IPS-15b (cell line): Measurements from ENCODE around the gene PLK1.
"Not testable (repeated sequence)": the region's sequence is repeated elsewhere in the genome, so short reads cannot be mapped to it uniquely, and the experiment has no call there.

Experiments used
- H3K27me3 ChIP-seq: one replicate; pipeline ENCODE4 v1.6.1; 2013; ENCODE audit warnings: low read length; ENCODE audit not compliant: control insufficient read depth, insufficient read depth
- H3K36me3 ChIP-seq: one replicate; pipeline ENCODE4 v1.6.1; 2013; ENCODE audit warnings: low read length; ENCODE audit not compliant: control insufficient read depth, insufficient read depth
- H3K4me1 ChIP-seq: one replicate; pipeline ENCODE4 v1.6.1; 2013; ENCODE audit warnings: mild to moderate bottlenecking, low read length; ENCODE audit not compliant: control insufficient read depth, insufficient read depth
- H3K4me3 ChIP-seq: one replicate; pipeline ENCODE4 v1.5.1; 2013; ENCODE audit warnings: low read depth, low read length
- H3K9ac ChIP-seq: one replicate; pipeline ENCODE4 v1.6.1; 2013; ENCODE audit warnings: low read depth, mild to moderate bottlenecking, low read length
- H3K9me3 ChIP-seq: one replicate; pipeline ENCODE4 v1.6.1; 2013; ENCODE audit warnings: mild to moderate bottlenecking, low read length; ENCODE audit not compliant: control insufficient read depth, insufficient read depth

The PLK1 gene

DNA sequence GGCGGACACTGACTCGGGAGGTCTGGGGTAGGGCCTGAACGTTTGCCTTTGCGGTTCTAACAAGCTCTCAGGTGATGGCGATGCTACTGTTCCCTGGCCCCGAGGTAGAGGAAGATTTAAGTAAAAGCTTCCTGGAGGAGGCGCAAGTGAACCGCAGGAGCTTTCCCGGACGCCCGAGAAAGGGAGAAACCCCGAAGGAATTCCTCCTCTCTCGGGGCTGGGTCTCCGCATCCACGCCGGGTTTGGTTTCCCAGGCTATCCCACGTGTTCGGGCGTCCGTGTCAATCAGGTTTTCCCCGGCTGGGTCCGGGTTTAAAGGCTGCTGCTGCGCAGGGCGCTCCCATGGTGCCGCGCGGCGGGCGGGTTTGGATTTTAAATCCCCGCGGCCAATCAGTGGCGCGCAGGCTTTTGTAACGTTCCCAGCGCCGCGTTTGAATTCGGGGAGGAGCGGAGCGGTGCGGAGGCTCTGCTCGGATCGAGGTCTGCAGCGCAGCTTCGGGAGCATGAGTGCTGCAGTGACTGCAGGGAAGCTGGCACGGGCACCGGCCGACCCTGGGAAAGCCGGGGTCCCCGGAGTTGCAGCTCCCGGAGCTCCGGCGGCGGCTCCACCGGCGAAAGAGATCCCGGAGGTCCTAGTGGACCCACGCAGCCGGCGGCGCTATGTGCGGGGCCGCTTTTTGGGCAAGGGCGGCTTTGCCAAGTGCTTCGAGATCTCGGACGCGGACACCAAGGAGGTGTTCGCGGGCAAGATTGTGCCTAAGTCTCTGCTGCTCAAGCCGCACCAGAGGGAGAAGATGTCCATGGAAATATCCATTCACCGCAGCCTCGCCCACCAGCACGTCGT lies at the start of gene PLK1:
PLK1 (plus strand) TSS at position 460 of the 844 bp plus-strand sequence; CDS start at position 504, 44 bp downstream.
- H3K4me1 ChIP-seq: peaks cover 12% of the 10 kb centered on the region
- H3K9ac ChIP-seq: peak within 1 kb of the TSS; percentile 98
- H3K9me3 ChIP-seq: no peaks in the 10 kb centered on the region
- H3K36me3 ChIP-seq: peaks cover 40% of the 10 kb centered on the region
- H3K27me3 ChIP-seq: no peaks in the 10 kb centered on the region
- peak within 1 kb of the TSS; percentile 97 for H3K4me3 ChIP-seq

- Histone ChIP-seq H3K9ac (no peak overlapping the region), H3K4me3 (no peak overlapping the region), H3K36me3 (peaks cover 31% of the 10 kb centered on the region), H3K9me3 (no peaks in the 10 kb centered on the region), H3K4me1 (no peaks in the 10 kb centered on the region), H3K27me3 (no peaks in the 10 kb centered on the region)
Observed at GRCh38 chr16:23629516-23629915, 49.2 kb upstream of the PLK1 start.

- not testable (repeated sequence) for H3K27me3 ChIP-seq, H3K9me3 ChIP-seq, H3K4me3 ChIP-seq, H3K9ac ChIP-seq, H3K4me1 ChIP-seq
- peaks cover 24% of the 10 kb centered on the region for H3K36me3 ChIP-seq
Observed at GRCh38 chr16:23631874-23632273, 46.8 kb upstream of the PLK1 start.

- Histone ChIP-seq H3K4me3 (no peak overlapping the region), H3K4me1 (no peaks in the 10 kb centered on the region), H3K36me3 (peaks cover 16% of the 10 kb centered on the region), H3K27me3 (no peaks in the 10 kb centered on the region), H3K9ac (no peak overlapping the region), H3K9me3 (no peaks in the 10 kb centered on the region)
Observed at GRCh38 chr16:23634461-23635036, 44.1 kb upstream of the PLK1 start.

GRCh38 chr16:23635958-23636357 lies 42.7 kb upstream of the PLK1 start:
- Histone ChIP-seq H3K4me1 (no peaks in the 10 kb centered on the region), H3K4me3 (no peak overlapping the region), H3K9ac (no peak overlapping the region), H3K27me3 (no peaks in the 10 kb centered on the region), H3K36me3 (peaks cover 8% of the 10 kb centered on the region), H3K9me3 (no peaks in the 10 kb centered on the region)

DNA sequence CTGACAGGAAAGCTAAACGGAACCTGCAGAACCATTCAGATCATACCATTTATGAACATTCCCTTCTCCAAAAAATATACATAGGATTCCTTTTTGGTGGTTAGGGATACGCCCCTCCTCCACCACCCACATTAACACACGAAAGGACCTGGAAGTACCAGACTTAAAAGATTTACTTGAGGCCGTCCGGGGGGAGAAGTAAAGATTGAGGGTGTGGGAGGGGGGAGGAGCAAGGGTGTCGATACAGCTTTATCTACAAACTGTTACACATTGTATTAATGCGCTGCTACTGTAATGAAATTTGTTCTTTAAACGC lies 38.1 kb upstream of the PLK1 start:
- peak overlapping the region; percentile 99 for H3K4me3 ChIP-seq

GRCh38 chr16:23640931-23641765 lies 37.5 kb upstream of the PLK1 start, which contains the start of the genes DCTN5 and PALB2:
Gene DCTN5, plus strand, starts transcription at chr16:23641466. Its CDS starts 77 bp downstream, at chr16:23641543.
Gene PALB2, minus strand, starts transcription at chr16:23641310. Its CDS starts 153 bp downstream, at chr16:23641157.
- H3K4me1 ChIP-seq: no peaks in the 10 kb centered on the region
- H3K9me3 ChIP-seq: no peaks in the 10 kb centered on the region
- peak within 1 kb of the TSS; percentile 93 for H3K9ac ChIP-seq
- H3K27me3 ChIP-seq: no peaks in the 10 kb centered on the region
- H3K36me3 ChIP-seq: no peaks in the 10 kb centered on the region
- peak within 1 kb of the TSS; percentile 99 for H3K4me3 ChIP-seq

More for the DNA sequence above, 38.1 kb upstream of the PLK1 start:
- H3K4me1 ChIP-seq: no peaks in the 10 kb centered on the region
- H3K36me3 ChIP-seq: no peaks in the 10 kb centered on the region
- peak overlapping the region; percentile 93 for H3K9ac ChIP-seq
- no peaks in the 10 kb centered on the region for H3K27me3 ChIP-seq
- H3K9me3 ChIP-seq: no peaks in the 10 kb centered on the region

DNA sequence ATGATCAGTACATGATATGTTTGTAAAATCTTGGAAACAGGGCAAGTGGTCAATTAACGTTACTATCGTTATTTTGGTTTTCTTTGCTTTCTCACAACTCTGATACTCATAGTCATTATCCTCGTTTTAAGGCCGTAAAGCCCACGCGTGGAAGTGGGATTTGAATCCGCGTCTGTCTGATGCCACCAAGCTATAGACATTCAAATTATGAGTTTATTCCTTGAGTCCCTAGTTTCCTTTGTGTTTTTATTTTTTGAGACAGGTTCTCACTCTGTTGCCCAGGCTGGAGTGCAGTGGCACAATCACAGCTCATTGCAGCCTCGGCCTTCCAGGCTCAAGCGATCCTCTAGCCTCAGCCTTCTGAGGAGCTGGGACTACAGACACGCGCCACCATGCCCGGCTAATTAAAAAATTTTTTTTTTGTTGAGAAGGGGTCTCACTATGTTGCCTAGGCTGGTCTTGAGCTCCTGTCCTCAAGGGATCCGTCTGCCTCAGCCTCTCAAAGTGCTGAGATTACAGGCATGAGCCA lies 36.4 kb upstream of the PLK1 start:
- H3K36me3 ChIP-seq: peaks cover 3% of the 10 kb centered on the region
- H3K9me3 ChIP-seq: no peaks in the 10 kb centered on the region
- no peaks in the 10 kb centered on the region for H3K27me3 ChIP-seq
- peak overlapping the region; percentile 99 for H3K4me3 ChIP-seq
- peak overlapping the region; percentile 81 for H3K9ac ChIP-seq
- H3K4me1 ChIP-seq: no peaks in the 10 kb centered on the region

GRCh38 chr16:23650674-23651416 lies 27.8 kb upstream of the PLK1 start:
- no peak overlapping the region for H3K4me3 ChIP-seq
- peaks cover 7% of the 10 kb centered on the region for H3K36me3 ChIP-seq
- no peaks in the 10 kb centered on the region for H3K4me1 ChIP-seq
- no peak overlapping the region for H3K9ac ChIP-seq
- no peaks in the 10 kb centered on the region for H3K27me3 ChIP-seq
- H3K9me3 ChIP-seq: no peaks in the 10 kb centered on the region

DNA sequence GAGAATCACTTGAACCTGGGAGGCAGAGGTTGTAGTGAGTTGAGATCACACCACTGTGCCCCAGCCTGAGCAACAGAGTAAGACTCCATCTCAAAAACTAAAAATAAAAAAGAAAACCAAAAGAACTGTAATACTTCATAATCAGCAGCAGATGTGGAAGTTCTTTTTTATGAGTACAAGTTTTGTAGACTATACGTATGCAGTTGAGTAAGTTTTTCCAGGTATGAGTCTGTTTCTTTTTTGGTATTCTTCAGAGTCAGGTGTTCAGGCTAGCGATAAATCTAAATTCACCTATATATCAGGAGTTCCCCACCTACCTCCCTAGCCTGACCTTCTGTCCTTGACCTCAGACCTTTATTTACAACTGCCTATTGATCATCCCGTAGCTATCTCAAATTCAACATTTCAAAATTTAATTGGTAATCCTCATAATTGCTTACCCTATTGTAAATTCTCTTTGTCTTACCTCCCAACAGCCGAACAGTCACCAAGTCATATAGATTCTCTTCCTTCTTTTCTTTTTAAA lies 26.7 kb upstream of the PLK1 start:
- no peak overlapping the region for H3K9ac ChIP-seq
- H3K36me3 ChIP-seq: peaks cover 6% of the 10 kb centered on the region
- H3K9me3 ChIP-seq: no peaks in the 10 kb centered on the region
- no peaks in the 10 kb centered on the region for H3K4me1 ChIP-seq
- no peaks in the 10 kb centered on the region for H3K27me3 ChIP-seq
- no peak overlapping the region for H3K4me3 ChIP-seq

GRCh38 chr16:23663918-23664317 lies 14.8 kb upstream of the PLK1 start:
- H3K4me3 ChIP-seq: no peak overlapping the region
- H3K27me3 ChIP-seq: no peaks in the 10 kb centered on the region
- H3K4me1 ChIP-seq: no peaks in the 10 kb centered on the region
- peaks cover 25% of the 10 kb centered on the region for H3K36me3 ChIP-seq
- H3K9me3 ChIP-seq: no peaks in the 10 kb centered on the region
- H3K9ac ChIP-seq: no peak overlapping the region
